K562 (cell line): ENCODE data around the gene PRM2. TPM values are rescaled to one million over a fixed set of nuclear protein-coding genes. Genes with fewer than 3 reads are reported as not detected.

Experiments
- CBFB ChIP-seq: sonication (generic); formaldehyde crosslinking; IDR thresholded peaks from 2 replicates; pipeline ENCODE4 v1.4.0; 2020; ENCODE audit warnings: mild to moderate bottlenecking, missing genetic modification reagents
- CHD1 ChIP-seq: fragments of 200-600 bp; sonication (generic); IDR thresholded peaks from one replicate; pipeline ENCODE4 v1.6.1; 2012; ENCODE audit warnings: mild to moderate bottlenecking, moderate library complexity, low read length, inconsistent platforms
- HDAC3 ChIP-seq: fragments of 450-650 bp; IDR thresholded peaks from 2 replicates; pipeline ENCODE4 v1.6.1; 2018; ENCODE audit warnings: borderline replicate concordance, mild to moderate bottlenecking, moderate library complexity; ENCODE audit not compliant: partially characterized antibody
- HDAC8 ChIP-seq: fragments of 450-650 bp; IDR thresholded peaks from 2 replicates; pipeline ENCODE4 v1.6.1; 2016; ENCODE audit warnings: mild to moderate bottlenecking, missing genetic modification characterization, moderate library complexity, missing compliant biosample characterization
- HNRNPUL1 ChIP-seq: fragments of 200-400 bp; formaldehyde crosslinking; IDR thresholded peaks from 2 replicates; pipeline ENCODE4 v1.6.1; 2017; ENCODE audit warnings: low read length
- MEF2D ChIP-seq: conservative IDR thresholded peaks from 2 replicates; pipeline ENCODE4 v1.6.1; 2016; ENCODE audit warnings: low read depth, missing genetic modification characterization, missing compliant biosample characterization
- MTF1 ChIP-seq: fragments of 250-450 bp; sonication (Bioruptor Pico); IDR thresholded peaks from 2 replicates; pipeline ENCODE4 v1.9.0; 2021; ENCODE audit warnings: moderate library complexity, mild to moderate bottlenecking, inconsistent platforms, borderline replicate concordance
- SOX6 ChIP-seq: fragments of 450-650 bp; IDR thresholded peaks from 2 replicates; pipeline ENCODE4 v1.6.1; 2014; ENCODE audit warnings: mild to moderate bottlenecking
- ZFX ChIP-seq: sonication (generic); formaldehyde crosslinking; IDR thresholded peaks from 2 replicates; pipeline ENCODE4 v1.8.0; 2022; ENCODE audit warnings: mild to moderate bottlenecking, missing genetic modification reagents, moderate library complexity
- ZNF217 ChIP-seq: sonication (generic); formaldehyde crosslinking; IDR thresholded peaks from 2 replicates; pipeline ENCODE4 v1.8.0; 2022; ENCODE audit warnings: mild to moderate bottlenecking, missing genetic modification reagents
- ZNF3 ChIP-seq: fragments of 250-450 bp; sonication (Bioruptor Pico); IDR thresholded peaks from 2 replicates; pipeline ENCODE4 v1.5.0; 2021; ENCODE audit warnings: mild to moderate bottlenecking, moderate library complexity
- polyA plus RNA-seq, 8 experiments: library from polyadenylated mRNA; depleted of rRNA in 4 of 8; stranded (reverse) in 5 of 8; unstranded in 3 of 8; fragments of >200 nt; fragmentation: Nextera tagmentation in 2 of 8; fragmentation: Illumina TruSeq in 1 of 8; extraction: Ambion mirVana in 2 of 8; extraction: Trizol in 1 of 8; gene quantifications; 2 replicates each; pipeline versions ENCODE4 v1.2.1 to v1.2.3, GENCODE V29; 2011 to 2014; ENCODE audit warnings: inconsistent platforms in 1 of 8, missing spikeins in 1 of 8
- total RNA-seq, 7 experiments: library from RNA; depleted of rRNA in 6 of 7; stranded (reverse); fragments of >200 nt in 6 of 7; fragmentation: Illumina TruSeq in 2 of 7; extraction: Trizol in 2 of 7; gene quantifications; 2 replicates each; pipeline versions ENCODE4 v1.2.1 to v1.2.3, GENCODE V29; 2011 to 2021; ENCODE audit warnings: low replicate concordance in 1 of 7
- TF ChIP-seq, protein P1 (sequence below): fragments of 200-600 bp; sonication (generic); IDR thresholded peaks from one replicate; pipeline ENCODE4 v1.6.1; 2012; ENCODE audit warnings: mild to moderate bottlenecking, low read depth, low read length, inconsistent platforms
- TF ChIP-seq, protein P2 (sequence below): fragments of 250-450 bp; sonication (Bioruptor Pico); IDR thresholded peaks from 2 replicates; pipeline ENCODE4 v1.8.0; 2022; ENCODE audit warnings: moderate library complexity, mild to moderate bottlenecking, inconsistent platforms

Gene PRM2
- total and polyA plus RNA-seq, 9 of the 15 experiments (the other 6 are each of a cell fraction or from before 2014, with no cell fraction given) = not detected

DNA sequence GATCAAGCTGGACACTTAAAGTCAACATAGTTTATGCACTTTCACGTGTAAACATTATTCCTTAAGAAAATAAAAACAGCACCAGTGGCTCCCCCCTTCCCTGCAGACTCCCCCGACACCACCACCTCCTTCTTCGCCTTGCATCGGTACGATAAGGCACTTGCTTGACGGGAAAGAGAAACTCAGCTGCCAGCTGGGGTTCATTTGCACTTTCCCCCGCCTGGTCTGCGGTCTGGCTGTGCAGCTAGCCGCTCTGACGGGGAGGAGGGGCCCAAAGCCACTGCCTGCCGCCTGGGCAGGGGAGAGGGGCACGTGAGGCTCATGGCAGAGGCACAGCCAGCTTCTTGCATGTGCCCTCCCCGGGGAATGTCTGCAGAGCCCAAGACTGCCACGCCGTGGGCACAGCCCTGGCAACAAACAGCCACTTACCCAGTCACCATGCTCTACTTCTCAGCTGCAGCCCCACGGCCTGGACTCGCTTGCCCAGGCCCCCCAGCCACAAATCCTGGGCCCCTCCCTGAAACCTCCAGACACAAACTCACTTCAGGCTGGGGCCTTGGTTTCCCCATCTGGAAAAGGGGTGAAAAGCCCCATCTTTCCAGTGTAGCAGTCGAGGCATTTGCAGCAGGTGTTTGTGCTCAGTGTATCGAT is 21.3 kb upstream of the PRM2 start (continued):
- TF ChIP-seq, protein P1, sequence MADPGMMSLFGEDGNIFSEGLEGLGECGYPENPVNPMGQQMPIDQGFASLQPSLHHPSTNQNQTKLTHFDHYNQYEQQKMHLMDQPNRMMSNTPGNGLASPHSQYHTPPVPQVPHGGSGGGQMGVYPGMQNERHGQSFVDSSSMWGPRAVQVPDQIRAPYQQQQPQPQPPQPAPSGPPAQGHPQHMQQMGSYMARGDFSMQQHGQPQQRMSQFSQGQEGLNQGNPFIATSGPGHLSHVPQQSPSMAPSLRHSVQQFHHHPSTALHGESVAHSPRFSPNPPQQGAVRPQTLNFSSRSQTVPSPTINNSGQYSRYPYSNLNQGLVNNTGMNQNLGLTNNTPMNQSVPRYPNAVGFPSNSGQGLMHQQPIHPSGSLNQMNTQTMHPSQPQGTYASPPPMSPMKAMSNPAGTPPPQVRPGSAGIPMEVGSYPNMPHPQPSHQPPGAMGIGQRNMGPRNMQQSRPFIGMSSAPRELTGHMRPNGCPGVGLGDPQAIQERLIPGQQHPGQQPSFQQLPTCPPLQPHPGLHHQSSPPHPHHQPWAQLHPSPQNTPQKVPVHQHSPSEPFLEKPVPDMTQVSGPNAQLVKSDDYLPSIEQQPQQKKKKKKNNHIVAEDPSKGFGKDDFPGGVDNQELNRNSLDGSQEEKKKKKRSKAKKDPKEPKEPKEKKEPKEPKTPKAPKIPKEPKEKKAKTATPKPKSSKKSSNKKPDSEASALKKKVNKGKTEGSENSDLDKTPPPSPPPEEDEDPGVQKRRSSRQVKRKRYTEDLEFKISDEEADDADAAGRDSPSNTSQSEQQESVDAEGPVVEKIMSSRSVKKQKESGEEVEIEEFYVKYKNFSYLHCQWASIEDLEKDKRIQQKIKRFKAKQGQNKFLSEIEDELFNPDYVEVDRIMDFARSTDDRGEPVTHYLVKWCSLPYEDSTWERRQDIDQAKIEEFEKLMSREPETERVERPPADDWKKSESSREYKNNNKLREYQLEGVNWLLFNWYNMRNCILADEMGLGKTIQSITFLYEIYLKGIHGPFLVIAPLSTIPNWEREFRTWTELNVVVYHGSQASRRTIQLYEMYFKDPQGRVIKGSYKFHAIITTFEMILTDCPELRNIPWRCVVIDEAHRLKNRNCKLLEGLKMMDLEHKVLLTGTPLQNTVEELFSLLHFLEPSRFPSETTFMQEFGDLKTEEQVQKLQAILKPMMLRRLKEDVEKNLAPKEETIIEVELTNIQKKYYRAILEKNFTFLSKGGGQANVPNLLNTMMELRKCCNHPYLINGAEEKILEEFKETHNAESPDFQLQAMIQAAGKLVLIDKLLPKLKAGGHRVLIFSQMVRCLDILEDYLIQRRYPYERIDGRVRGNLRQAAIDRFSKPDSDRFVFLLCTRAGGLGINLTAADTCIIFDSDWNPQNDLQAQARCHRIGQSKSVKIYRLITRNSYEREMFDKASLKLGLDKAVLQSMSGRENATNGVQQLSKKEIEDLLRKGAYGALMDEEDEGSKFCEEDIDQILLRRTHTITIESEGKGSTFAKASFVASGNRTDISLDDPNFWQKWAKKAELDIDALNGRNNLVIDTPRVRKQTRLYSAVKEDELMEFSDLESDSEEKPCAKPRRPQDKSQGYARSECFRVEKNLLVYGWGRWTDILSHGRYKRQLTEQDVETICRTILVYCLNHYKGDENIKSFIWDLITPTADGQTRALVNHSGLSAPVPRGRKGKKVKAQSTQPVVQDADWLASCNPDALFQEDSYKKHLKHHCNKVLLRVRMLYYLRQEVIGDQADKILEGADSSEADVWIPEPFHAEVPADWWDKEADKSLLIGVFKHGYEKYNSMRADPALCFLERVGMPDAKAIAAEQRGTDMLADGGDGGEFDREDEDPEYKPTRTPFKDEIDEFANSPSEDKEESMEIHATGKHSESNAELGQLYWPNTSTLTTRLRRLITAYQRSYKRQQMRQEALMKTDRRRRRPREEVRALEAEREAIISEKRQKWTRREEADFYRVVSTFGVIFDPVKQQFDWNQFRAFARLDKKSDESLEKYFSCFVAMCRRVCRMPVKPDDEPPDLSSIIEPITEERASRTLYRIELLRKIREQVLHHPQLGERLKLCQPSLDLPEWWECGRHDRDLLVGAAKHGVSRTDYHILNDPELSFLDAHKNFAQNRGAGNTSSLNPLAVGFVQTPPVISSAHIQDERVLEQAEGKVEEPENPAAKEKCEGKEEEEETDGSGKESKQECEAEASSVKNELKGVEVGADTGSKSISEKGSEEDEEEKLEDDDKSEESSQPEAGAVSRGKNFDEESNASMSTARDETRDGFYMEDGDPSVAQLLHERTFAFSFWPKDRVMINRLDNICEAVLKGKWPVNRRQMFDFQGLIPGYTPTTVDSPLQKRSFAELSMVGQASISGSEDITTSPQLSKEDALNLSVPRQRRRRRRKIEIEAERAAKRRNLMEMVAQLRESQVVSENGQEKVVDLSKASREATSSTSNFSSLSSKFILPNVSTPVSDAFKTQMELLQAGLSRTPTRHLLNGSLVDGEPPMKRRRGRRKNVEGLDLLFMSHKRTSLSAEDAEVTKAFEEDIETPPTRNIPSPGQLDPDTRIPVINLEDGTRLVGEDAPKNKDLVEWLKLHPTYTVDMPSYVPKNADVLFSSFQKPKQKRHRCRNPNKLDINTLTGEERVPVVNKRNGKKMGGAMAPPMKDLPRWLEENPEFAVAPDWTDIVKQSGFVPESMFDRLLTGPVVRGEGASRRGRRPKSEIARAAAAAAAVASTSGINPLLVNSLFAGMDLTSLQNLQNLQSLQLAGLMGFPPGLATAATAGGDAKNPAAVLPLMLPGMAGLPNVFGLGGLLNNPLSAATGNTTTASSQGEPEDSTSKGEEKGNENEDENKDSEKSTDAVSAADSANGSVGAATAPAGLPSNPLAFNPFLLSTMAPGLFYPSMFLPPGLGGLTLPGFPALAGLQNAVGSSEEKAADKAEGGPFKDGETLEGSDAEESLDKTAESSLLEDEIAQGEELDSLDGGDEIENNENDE = no peak
- TF ChIP-seq MEF2D (tag) (no peak), ZFX (no peak), HNRNPUL1 (no peak), CHD1 (no peak), ZNF3 (CRISPR knock-in tag) (no peak), CBFB (CRISPR knock-in tag) (no peak; the same call in 1 of the 2 replicates), HDAC3 (peak; percentile 41), ZNF217 (CRISPR knock-in tag) (no peak), MTF1 (no peak), HDAC8 (tag) (no peak), SOX6 (peak; percentile 52; the same call in 1 of the 2 replicates)
- TF ChIP-seq, protein P2, sequence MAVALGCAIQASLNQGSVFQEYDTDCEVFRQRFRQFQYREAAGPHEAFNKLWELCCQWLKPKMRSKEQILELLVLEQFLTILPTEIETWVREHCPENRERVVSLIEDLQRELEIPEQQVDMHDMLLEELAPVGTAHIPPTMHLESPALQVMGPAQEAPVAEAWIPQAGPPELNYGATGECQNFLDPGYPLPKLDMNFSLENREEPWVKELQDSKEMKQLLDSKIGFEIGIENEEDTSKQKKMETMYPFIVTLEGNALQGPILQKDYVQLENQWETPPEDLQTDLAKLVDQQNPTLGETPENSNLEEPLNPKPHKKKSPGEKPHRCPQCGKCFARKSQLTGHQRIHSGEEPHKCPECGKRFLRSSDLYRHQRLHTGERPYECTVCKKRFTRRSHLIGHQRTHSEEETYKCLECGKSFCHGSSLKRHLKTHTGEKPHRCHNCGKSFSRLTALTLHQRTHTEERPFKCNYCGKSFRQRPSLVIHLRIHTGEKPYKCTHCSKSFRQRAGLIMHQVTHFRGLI (CRISPR knock-in tag) = no peak
